ENCODE measurements around the gene NHS. TPM values are rescaled to one million over a fixed set of nuclear protein-coding genes. Genes with fewer than 3 reads are reported as not detected.

NHS gene
- total RNA-seq, 4 donors from 2014 or later: 2.4 to 5.4 (median 4.0) TPM

DNA sequence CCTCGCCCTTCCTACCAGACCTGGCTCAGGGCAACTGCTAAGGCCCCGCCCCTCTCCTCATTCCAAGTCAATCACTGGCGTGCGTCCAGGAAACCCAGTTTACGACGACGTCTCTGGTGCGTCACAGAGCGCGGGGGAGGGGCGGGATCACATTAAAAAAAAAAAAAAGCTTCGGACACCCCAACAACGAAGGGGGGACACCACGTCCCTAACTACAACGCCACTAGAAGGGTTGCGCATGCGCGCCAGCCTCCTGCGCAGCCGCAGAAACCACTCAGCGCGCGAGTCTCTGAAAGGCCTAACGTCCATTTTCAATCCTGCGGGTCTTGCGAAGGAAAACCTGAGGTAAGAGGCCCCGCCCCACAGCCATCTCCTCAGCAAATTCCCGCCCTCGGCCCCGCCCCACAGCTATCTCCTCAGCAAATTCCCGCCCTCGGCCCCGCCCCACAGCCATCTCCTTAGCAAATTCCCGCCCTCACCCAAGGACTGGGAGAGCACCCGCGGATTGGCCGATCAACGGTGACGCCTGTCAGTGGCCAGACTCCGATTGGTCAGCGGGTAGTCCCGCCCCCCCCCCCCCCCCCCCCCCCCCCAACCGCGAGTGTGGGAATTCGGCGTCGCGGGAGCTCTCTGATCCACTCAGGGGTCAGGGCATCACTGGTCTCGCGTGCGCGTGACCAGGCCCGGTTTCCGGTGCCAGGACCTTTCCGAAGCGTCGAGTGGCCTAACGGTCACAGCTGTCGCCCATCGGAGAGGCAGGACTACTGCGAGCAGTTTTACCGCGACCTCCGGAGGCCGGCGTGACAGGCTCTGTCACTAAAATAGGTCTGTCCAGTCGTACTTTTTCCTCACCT lies 362.1 kb downstream of the NHS start, which contains the start of gene SCML1:
SCML1 (plus strand) TSS at position 638 of the 854 bp plus-strand sequence. CDS start 6,694 bp downstream, outside the sequence.
- H3K4me3 ChIP-seq (ENCODE audit: low read depth, poor library complexity, severe bottlenecking): peak within 1 kb of the TSS; percentile 28
- 0 to 53% methylated on average over 19 to 66 of the region's 67 CpGs for WGBS, 2 donors
- intact Hi-C loops (cut with DNase I; ENCODE audit: low total_unique reads): no loop called here
- no peak for TF ChIP-seq POLR2A (IDR thresholded peaks at IDR 0.05)
- TF ChIP-seq, protein P1, sequence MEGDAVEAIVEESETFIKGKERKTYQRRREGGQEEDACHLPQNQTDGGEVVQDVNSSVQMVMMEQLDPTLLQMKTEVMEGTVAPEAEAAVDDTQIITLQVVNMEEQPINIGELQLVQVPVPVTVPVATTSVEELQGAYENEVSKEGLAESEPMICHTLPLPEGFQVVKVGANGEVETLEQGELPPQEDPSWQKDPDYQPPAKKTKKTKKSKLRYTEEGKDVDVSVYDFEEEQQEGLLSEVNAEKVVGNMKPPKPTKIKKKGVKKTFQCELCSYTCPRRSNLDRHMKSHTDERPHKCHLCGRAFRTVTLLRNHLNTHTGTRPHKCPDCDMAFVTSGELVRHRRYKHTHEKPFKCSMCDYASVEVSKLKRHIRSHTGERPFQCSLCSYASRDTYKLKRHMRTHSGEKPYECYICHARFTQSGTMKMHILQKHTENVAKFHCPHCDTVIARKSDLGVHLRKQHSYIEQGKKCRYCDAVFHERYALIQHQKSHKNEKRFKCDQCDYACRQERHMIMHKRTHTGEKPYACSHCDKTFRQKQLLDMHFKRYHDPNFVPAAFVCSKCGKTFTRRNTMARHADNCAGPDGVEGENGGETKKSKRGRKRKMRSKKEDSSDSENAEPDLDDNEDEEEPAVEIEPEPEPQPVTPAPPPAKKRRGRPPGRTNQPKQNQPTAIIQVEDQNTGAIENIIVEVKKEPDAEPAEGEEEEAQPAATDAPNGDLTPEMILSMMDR (IDR thresholded peaks at IDR 0.05): no peak
- DNase-seq (ENCODE audit: low spot score in 2 of 2): peak; percentile 97 to 99

DNA sequence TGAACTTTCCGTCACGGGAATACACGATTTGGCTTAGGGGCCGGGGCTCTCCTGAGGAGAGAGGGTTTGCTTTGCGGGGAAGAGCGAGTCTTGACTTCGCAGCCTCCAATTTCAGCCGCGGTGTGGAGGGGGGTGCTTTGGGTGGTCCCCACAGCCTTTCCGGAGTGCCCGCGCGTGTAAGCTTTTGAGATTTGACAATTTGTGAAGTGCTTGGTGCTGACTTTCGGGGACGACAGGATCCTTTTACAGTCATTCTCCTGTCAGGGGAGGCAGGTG lies 362.6 kb downstream of the NHS start:
- intact Hi-C loops (cut with DNase I; ENCODE audit: low total_unique reads): no loop called here
- H3K4me3 ChIP-seq (ENCODE audit: low read depth, poor library complexity, severe bottlenecking): peak overlapping the region; percentile 28
- TF ChIP-seq, protein P1 (IDR thresholded peaks at IDR 0.05): no peak
- TF ChIP-seq POLR2A (IDR thresholded peaks at IDR 0.05): no peak
- DNase-seq (ENCODE audit: low spot score in 2 of 2): peak in 1 of 2 donors; percentile 84
- 0 to 57% methylated on average over 4 to 15 of the region's 15 CpGs for WGBS, 2 donors

DNA sequence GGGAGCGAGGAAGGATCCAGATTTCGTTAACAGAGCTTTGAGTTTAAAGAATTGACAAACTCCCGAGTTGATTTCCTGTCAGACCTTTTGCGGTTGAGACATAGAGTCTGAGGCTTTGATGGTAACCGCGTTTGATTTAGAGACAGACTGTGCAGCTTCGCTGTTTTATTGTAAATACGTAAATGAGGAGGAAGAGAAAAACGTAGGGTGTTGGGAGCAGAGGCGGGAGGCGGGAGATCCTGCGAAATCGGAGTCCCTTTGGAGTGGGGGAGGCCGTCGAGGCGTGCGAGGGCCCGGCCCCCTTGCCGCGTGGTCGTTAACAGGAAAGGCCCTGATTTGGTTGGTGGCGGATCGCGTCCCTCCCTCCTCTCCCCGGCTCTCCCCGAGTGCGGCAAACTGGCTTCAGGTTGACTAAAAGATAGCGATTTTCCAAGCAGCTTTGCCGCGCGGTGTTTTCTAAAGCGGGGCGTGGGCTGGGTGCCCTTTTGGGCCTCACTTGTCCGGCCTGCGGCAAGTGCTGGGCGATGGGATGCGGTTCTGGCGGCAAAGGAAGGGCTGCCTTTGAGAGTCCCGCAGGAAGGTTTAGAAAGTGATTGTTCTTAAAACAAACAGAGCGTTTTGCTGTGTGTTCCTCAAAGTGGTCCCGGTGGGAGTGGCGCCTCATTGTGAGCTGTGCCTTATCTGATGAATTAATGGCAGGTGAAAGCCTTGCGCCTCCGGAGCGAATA lies 363.1 kb downstream of the NHS start:
- WGBS, 2 donors: 0 to 47% methylated on average over 30 to 45 of the region's 45 CpGs
- DNase-seq (ENCODE audit: low spot score in 2 of 2): peak; percentile 16 to 86
- peak overlapping the region; percentile 28 for H3K4me3 ChIP-seq (ENCODE audit: low read depth, poor library complexity, severe bottlenecking)
- no peak for TF ChIP-seq POLR2A (IDR thresholded peaks at IDR 0.05)
- TF ChIP-seq, protein P1 (IDR thresholded peaks at IDR 0.05): no peak
- intact Hi-C loops (cut with DNase I; ENCODE audit: low total_unique reads): no loop called here

DNA sequence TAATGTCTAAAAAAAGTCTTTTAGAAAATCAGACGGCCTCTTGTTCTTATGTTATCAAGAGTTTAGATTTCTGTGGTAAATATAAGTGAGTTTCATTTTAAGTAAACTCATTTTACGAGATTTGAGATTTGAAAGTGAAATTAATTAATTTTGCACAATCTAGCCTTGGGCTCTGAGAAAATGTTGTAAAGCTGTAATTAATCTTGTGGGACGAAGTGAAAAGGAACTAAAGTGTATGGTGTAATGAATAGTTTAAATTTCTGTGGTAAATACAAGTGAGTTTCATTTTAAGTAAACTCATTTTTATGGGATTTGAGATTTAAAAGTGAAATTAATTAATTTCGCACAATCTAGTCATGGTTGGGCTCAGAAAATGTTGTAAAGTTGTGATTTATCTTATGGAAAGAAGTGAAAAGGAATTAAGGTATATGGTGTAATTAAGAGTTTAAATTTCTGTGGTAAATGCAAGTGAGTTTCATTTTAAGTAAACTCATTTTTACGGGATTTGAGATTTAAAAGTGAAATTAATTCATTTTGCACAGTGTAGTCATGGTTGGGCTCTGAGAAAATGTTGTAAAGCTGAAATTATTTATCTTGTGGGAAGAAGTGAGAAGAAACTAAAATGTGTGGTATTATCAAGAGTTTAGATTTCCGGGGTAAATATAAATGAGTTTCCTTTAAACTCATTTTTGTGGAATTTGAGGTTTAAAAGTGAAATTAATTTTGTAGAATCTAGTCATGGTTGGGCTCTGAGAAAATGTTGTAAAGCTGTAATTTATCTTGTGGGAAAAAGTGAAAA lies 363.9 kb downstream of the NHS start:
- H3K4me3 ChIP-seq (ENCODE audit: low read depth, poor library complexity, severe bottlenecking): no peak overlapping the region
- TF ChIP-seq, protein P1 (IDR thresholded peaks at IDR 0.05): no peak
- no peak for TF ChIP-seq POLR2A (IDR thresholded peaks at IDR 0.05)
- DNase-seq (ENCODE audit: low spot score in 2 of 2): no peak
- intact Hi-C loops (cut with DNase I; ENCODE audit: low total_unique reads): no loop called here
- 26 to 44% methylated on average over 6 of the region's 6 CpGs for whole genome bisulfite sequencing, 2 donors

DNA sequence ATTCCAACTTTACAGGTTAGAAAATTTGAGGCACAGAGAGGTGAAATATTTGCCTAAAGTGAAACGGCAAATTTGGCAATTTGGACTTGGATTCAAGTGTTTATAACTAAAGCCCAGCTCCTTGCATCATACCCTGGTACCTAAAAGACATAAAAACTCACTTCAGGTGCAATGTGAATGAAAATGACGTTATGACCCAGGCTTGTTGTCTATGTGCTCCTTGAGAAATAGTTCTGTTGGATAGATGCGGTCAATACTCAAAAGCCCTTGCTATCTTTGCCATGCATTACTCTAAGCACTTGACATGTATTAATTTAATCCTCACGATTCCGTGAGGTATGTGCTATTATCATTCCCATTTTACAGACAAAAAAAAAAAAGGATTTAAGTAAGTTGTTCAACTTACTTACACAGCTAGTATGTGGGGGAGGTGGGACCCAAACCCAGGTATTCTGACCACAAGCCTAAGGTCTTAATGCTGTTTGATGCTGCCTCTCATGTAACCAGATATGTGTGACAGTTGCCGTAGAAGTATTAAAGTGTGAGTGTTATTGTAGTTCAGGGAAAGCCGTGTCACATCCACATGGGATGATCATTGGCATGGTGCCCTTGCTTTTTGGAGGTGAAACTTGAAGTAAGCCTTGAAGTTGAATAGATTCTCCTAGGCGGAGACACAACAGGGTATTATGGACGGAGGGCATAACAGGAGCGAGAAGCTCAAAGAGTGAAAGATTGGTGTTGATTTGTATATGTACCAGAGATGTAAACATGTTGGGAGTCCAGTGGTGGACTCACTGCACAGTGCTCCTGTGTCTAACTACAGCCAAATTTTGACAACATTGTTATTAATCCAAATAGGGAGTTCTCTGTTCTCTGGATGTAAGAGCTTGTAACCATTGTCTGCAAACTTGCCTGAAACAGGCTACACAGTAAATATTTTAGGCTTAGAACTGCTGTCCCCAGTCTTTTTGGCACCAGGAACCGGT lies 365.4 kb downstream of the NHS start:
- DNase-seq (ENCODE audit: low spot score in 2 of 2): no peak
- no peak overlapping the region for H3K4me3 ChIP-seq (ENCODE audit: low read depth, poor library complexity, severe bottlenecking)
- intact Hi-C loops (cut with DNase I; ENCODE audit: low total_unique reads): no loop called here
- TF ChIP-seq, protein P1 (IDR thresholded peaks at IDR 0.05): no peak
- no peak for TF ChIP-seq POLR2A (IDR thresholded peaks at IDR 0.05)
- WGBS, 2 donors: 78% methylated on average over 11 of the region's 11 CpGs
